Lung microvascular endothelial cell (primary cell): ENCODE data around the gene TMPRSS11B. TPM values are rescaled to one million over a fixed set of nuclear protein-coding genes. Genes with fewer than 3 reads are reported as not detected.
"Not testable (repeated sequence)": the region's sequence is repeated elsewhere in the genome, so short reads cannot be mapped to it uniquely, and the experiment has no call there.

Experiments
- DNase-seq, 2 donors: peaks; one replicate each; pipeline versions ENCODE4 v3.0.0 to v3.0.0-alpha.2; 2010; ENCODE audit warnings: low read depth in 2 of 2
- total RNA-seq: library from RNA; depleted of rRNA; stranded (reverse); fragments of >200 nt; gene quantifications from 2 replicates; pipeline ENCODE4 v1.2.1, GENCODE V29; 2014

The TMPRSS11B gene
- not detected in 2 replicates for total RNA-seq

DNA sequence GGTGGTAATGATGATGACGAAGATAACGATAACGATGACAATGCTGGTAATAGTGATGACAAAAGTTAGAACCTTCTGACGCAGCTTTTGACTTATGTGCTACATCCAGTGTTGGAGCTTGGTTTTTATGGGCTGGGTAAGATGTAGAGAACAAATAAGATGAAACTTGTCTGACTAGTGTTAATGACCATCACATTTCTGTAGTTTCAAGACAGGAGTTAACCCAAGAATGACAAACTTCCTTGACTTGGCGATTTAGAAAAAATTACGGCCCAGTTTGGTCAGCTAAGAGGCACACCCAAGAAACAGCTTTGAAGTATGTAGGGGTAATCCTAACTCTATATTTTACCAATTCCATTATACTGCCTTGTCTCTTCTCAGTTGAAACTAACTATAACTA, at the start of gene TMPRSS11B:
TMPRSS11B (minus strand) TSS at position 101 of the 400 bp plus-strand sequence. CDS start 136 bp downstream, outside the sequence.
- DNase-seq, result no peak

GRCh38 chr4:68291256-68291655, 45.8 kb upstream of the TMPRSS11B start:
- DNase-seq, result no peak

DNA sequence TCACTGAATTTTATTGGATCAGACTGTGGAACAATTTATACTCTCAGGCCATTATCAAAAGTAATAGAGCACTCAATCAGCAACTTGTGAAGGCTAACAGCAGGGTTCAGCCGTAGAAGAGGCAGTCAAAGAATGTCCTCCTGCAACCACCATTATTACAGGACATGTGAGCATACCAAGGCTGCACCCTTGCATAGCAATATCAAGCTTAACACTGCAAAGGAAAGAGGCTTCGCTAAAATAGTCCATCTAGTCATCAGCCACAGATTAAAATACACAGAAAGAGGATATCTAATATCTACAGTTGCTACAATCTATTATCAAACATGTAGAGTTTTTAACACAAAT, 42.9 kb upstream of the TMPRSS11B start:
- DNase-seq, result no peak

DNA sequence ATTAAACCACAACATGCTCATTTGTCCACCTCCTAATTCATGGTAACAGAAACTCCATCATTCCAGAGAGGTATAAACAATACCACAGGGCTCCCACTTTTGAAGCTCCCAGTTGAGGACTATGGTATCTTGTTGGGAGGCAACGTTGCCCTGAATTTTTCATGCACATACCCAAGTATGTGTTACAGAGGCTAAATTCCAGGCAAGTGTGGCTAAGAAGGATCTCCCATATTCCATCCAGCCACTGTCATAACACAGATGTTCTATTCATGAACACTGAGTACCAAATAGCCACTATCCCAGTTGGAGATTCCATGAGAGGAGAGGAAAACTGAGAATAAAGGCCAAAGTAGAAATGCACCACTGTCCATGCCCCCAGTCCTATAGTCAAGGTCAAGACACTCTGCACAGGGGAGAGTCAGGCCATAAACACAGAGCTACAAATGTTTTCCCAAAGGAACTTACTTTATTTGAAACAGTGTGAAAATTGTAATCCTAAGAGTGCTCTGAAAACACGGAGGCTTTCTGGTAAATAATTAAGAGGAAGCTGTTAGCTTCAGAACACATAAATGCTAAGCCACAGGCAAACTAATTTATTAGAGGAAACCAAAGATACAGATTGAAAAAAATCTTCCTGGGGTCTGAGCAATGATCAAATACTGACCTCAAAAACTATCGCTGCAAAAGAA, 42.4 kb upstream of the TMPRSS11B start:
- DNase-seq, result no peak

- DNase-seq, result no peak
Measured at GRCh38 chr4:68283714-68284113, 38.2 kb upstream of the TMPRSS11B start.

DNA sequence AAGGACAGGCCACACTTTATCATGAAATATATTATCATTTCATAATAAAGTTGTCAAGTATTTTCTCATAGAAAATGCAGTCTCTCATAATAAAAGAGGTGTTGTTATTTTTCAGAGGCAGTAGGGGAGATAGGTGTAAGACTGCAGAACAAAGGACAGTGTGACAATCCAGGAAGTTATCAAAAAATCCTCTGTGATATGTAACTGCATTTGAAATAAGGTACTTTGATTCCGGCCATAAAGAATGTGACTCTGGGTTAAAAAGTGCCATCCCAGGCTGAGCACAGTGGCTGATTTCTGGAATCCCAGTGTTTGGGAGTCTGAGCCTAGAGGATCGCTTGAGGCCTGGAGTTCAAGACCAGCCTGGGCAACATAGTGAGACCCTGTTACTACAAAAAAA, 37.6 kb upstream of the TMPRSS11B start:
- no peak for DNase-seq

DNA sequence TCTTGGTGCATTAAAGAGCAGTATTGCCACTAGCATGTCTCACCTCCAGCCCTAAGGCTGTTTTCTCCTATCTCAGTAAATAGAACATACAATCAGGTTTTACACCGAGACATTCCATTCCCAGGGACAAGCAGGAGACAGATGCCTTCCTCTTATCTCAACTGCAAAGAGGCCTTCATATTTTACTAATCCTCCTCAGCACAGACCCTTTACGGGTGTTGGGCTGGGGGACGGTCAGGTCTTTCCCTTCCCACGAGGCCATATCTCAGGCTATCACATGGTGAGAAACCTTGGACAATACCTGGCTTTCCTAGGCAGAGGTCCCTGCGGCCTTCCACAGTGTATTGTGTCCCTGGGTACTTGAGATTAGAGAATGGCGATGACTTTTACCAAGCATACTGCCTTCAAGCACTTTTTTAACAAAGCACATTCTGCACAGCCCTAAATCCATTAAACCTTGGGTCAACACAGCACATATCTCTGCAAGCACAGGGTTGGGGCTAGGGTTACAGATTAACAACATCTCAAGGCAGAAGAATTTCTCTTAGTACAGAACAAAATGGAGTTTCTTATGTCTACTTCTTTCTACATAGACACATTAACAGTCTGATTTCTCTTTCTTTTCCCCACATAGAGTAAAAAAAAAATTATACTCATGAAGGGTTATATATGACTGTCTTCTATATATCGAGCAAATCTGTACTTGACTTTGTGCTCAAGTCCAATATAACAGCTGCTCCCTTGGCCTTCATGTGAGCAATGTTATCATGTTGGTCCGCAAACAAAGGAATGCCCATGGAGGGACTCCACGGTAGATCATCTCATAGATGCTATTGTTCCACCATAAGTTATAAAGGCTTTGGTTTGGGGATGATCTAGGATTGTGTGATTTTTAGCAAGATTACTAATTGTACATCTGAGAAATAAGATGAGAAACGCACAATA, 36.6 kb upstream of the TMPRSS11B start:
- not testable (repeated sequence) for DNase-seq

- no peak for DNase-seq
Measured at GRCh38 chr4:68278029-68278428, 32.5 kb upstream of the TMPRSS11B start.

- no peak for DNase-seq
Measured at GRCh38 chr4:68277627-68278026, 32.1 kb upstream of the TMPRSS11B start.

GRCh38 chr4:68272860-68273259, 27.4 kb upstream of the TMPRSS11B start:
- DNase-seq, result no peak

DNA sequence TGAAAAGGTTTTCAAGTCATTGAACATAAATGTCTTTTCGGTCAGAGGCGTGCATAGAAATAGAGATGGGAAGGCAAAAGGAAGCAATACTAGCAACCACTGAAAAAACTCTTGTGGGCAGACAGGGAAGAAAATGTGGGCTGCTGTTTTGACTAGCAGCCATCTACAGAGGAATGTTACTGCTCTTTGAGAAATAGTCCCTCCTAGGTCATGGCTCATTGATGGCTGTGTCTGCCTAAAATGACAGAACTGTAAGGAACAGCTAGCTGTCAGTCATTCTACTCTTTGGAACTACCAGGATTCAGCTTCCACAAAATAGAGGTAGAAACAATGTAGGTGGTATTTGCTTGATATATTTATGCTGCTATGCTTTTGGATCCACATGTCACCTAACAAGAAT, 26.9 kb upstream of the TMPRSS11B start:
- no peak for DNase-seq

DNA sequence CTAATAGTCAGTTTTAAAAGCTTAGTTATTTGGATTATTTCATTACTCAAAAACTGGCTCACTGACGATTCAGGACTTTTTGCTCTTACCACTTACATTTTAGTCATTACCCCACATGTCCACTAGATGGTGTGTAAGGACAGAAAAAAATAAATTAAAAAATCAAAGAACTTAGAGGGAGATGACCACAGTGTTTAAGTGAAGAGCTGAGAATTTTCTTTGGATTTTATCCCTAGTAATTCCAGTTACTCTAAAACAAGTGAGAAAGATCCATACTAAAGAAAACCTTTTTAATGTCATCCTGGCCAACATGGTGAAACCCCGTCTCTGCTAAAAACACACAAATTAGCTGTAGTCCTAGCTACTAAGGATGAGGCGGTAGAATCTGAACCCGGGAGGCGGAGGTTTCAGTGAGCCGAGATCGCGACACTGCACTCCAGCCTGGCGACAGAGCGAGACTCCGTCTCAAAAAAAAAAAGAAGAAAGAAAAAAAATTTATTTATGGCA, 26.4 kb upstream of the TMPRSS11B start:
- peak; percentile 62 to 68 for DNase-seq

DNA sequence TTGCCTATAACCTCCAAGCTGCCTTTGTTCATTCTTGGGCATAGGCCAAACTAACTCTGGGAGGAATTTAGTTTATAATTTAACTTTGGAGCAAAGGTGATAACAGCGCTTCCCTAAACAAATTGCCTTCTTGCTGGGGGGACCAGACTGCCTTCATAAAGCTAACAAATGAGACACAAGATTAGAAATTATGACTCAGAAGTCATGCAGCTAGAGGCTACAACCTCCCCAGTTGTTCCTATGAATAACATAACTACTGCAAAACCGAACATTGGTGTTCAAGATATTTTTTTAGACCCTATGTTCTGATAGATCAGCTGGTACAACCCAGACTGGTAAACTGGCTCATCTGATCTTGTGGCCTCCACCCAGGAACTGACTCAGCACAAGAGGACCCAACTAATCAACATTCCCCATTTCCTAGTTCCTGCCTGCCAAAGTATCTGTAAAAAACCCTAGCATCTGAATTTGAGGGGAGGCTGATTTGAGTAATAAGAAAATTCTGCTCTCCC, 22.0 kb upstream of the TMPRSS11B start:
- DNase-seq, result peak in 1 of 2 donors; percentile 14

DNA sequence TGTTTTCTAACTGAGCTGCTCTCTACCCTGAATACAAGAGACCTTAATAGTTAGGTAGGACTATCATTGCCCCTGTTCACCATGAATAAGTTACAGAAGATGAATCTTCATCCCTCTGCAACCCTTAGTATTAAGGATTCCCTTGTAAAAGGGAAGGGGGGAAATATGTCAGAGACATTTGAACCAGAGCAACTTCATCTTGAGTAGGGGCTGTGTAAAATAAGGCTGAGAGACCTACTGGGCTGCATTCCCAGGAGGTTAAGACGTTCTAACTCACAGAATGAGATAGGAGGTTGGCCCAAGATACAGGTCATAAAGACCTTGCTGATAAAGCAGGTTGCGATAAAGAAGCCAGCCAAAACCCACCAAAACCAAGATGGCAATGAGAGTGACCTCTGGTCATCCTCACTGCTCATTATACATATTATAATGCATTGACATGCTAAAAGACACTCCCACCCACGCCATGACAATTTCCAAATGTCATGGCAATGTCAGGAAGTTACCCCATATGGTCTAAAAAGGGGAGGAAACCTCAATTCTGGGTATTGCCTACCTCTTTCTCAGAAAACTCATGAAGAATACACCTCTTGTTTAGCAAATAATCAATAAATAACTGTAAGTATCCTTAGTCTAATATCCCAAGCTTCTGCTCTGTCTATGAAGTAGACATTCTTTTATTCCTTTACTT, 19.5 kb upstream of the TMPRSS11B start:
- no peak for DNase-seq

- no peak for DNase-seq
Measured at GRCh38 chr4:68259191-68259590, 13.7 kb upstream of the TMPRSS11B start.

DNA sequence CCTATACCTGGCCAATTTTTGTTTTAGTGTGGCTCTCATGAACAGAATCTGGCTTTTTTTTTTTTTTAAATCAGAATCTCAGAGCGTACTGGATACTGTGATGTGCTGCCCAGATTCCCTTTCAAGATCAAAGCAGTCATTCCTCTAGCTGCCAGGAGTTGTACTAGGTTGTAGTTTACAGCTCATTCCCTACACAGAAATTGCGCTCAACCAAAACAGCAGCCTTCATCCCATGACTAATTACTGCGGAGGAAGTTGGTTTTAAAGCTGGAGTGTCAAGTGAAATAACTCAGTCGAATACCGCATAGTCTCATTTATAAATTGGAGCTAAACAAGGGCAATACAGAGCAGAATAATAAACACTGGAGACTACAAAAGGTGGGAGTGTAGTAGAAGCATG, 12.2 kb upstream of the TMPRSS11B start:
- no peak for DNase-seq

- DNase-seq, result no peak
Measured at GRCh38 chr4:68256284-68256683, 10.8 kb upstream of the TMPRSS11B start.

DNA sequence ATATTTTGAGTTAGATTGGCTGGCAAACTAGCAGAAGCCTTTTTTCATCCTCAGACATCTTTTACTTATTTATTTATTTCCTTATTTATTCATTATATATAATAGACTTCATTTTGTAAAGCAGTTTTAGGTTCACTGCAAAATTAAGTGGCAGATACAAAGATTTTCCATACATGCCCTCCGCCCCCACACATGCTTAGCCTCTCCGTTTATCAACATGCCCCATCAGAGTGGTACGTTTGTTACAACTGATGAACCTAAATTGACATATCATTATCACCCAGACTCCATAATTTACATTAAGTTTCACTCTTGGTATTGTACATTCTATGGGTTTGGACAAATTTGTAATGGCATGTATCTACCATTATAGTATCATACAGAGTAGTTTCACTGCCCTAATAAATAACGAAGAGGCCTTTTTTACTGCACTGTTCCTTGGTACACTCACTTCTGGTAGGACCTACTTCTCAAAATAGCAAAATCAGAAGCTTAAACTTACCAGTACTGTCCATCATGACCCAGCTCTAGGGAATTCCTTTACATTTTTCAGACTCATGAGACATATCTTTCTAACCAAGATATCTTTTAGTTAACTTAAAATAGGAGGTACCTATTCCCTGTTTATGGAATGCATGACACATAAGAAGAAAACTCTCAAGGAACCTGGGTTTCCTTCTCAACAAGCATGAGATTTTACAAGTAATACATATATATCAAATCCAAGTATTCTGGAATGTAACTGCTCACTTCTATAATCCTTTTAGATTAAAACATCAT, 4.8 kb upstream of the TMPRSS11B start:
- no peak for DNase-seq

GRCh38 chr4:68249434-68249833, 3.9 kb upstream of the TMPRSS11B start:
- no peak for DNase-seq

- DNase-seq, result no peak
Measured at GRCh38 chr4:68240620-68241019, 4.9 kb downstream of the TMPRSS11B start.

DNA sequence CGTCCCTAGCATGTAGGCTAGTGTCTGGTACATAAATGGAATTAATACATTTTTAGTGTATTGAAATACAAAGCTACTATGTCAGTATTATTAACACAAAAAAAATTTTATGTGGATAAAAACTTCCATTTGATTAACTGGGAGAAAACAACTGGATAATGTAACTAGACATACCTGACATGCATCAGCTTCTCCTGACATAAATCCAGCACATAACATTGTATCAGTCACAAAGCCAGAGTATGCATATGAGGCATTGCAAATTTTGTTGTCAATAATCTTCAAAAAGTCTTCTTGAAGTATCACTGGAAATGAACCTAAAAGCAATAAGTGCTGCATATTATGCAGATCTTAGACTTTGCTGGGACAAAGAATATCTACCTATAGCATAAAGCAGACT, 16.9 kb downstream of the TMPRSS11B start:
- no peak for DNase-seq
